HL-60 (cell line): ENCODE measurements around the gene DLG4.

Source experiments
- CTCF ChIP-seq: IDR thresholded peaks from one replicate; pipeline ENCODE4 v1.5.1; 2011; ENCODE audit warnings: low read length, control low read depth, inconsistent platforms; ENCODE audit not compliant: insufficient read depth
- POLR2AphosphoS5 ChIP-seq: IDR thresholded peaks from 2 replicates; pipeline ENCODE4 v1.6.1; 2012; ENCODE audit warnings: low read depth

GRCh38 chr17:7179317-7180254 lies 40.0 kb downstream of the DLG4 start, which contains the start of gene ASGR1:
- no peak for TF ChIP-seq CTCF
- TF ChIP-seq POLR2AphosphoS5, result no peak
